ENCODE data around the gene CPD.

DNA sequence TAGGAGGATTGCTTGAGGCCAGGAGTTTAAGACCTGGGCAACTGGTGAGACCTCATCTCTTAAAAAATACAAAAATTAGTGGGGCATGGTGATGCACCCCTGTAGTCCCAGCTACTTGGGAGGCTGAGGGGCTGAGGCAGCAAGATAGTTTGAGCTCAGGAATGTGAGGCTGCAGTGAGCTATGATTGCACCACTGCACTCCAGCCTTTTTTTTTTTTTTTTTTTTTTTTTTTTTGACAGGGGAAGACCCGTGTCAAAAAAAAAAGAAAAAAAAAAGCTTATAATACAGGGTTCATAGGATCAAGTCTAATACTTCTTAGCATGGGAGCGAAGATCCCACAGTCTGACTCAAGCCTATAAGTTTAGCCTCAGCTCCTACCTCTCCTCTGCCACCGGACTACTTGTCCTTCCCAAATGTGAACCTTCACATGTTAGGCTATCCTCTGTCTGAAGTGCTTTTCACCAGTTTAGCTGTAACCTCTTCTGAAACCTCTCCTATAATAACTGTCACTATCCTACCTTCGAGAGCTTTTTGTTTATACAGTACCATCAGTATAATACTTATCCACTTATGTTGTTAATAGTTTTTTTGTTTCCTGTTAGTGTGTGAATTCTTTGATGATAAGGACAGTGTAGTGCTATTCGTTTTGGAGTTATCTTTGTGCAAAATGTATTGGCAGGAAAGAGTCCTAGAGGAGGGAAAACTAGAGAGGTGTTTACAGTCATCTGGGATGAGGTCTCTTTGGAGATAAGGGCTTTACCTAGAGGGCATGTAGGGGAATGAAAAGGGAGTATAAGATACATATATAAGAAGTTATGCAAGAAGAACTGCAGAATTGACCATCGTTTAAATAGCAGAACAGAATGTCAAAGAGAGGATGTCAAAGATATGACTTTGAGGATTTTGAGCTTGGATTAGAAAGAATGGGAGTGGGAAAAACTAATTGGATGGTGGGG lies 15.5 kb downstream of the CPD start:
- TF ChIP-seq, protein P1, sequence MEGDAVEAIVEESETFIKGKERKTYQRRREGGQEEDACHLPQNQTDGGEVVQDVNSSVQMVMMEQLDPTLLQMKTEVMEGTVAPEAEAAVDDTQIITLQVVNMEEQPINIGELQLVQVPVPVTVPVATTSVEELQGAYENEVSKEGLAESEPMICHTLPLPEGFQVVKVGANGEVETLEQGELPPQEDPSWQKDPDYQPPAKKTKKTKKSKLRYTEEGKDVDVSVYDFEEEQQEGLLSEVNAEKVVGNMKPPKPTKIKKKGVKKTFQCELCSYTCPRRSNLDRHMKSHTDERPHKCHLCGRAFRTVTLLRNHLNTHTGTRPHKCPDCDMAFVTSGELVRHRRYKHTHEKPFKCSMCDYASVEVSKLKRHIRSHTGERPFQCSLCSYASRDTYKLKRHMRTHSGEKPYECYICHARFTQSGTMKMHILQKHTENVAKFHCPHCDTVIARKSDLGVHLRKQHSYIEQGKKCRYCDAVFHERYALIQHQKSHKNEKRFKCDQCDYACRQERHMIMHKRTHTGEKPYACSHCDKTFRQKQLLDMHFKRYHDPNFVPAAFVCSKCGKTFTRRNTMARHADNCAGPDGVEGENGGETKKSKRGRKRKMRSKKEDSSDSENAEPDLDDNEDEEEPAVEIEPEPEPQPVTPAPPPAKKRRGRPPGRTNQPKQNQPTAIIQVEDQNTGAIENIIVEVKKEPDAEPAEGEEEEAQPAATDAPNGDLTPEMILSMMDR (IDR thresholded peaks at IDR 0.05; ENCODE audit: insufficient read depth, low read depth, low read length) = no peak
- TF ChIP-seq EZH2 (IDR thresholded peaks at IDR 0.05; ENCODE audit: insufficient read depth, low read length) = no peak

Measured in astrocyte (in vitro differentiated cells and primary cell).